ENCODE measurements around the gene EHMT1. TPM values are rescaled to one million over a fixed set of nuclear protein-coding genes. Genes with fewer than 3 reads are reported as not detected.

Gene EHMT1
- total RNA-seq, 2 donors from 2014 or later, result 106 to 108 TPM

GRCh38 chr9:137834846-137835546 lies 216.2 kb downstream of the EHMT1 start:
- Mint-ChIP-seq H3K27me3 (no peaks in the 10 kb centered on the region), H3K27ac (no peak overlapping the region), H3K4me1 (no peaks in the 10 kb centered on the region), H3K4me3 (no peak overlapping the region), H3K36me3 (ENCODE audit: low read depth) (peaks cover 6% of the 10 kb centered on the region)
- DNase-seq (no peak), ATAC-seq (no peak)
- H3K9me3 ChIP-seq (ENCODE audit: control insufficient read depth, low read length, poor library complexity, severe bottlenecking), result no peaks in the 10 kb centered on the region

- no peaks in the 10 kb centered on the region for H3K9me3 ChIP-seq (ENCODE audit: control insufficient read depth, low read length, poor library complexity, severe bottlenecking)
- no peak for DNase-seq
- peaks cover 6% of the 10 kb centered on the region for H3K36me3 Mint-ChIP-seq (ENCODE audit: low read depth)
- H3K4me1 Mint-ChIP-seq, result no peaks in the 10 kb centered on the region
- H3K4me3 Mint-ChIP-seq, result no peak overlapping the region
- H3K27ac Mint-ChIP-seq, result no peak overlapping the region
- ATAC-seq, result no peak
- H3K27me3 Mint-ChIP-seq, result no peaks in the 10 kb centered on the region
Measured at GRCh38 chr9:137836151-137836830, 217.5 kb downstream of the EHMT1 start.

DNA sequence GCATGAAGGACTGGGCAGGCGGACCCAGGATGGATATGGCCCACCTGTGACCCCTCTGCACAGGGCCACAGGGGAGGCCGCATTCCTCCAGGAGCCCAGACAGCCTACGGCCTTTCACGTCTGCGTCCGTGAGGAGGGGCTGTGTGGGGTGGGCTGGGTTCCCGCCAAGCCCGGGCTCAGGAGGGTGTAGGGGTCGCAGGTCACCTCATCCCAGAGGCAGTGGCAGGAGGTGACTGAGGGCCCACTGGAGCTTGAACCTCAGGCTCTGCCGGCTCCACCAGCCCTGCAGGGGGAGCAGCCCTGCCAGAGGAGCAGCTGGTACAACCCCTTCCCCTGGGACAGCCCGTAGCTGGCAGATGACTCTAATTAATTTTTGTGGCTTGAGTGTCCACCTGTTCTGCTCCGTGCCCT lies 218.0 kb downstream of the EHMT1 start:
- Mint-ChIP-seq H3K27ac (no peak overlapping the region), H3K36me3 (ENCODE audit: low read depth) (peaks cover 6% of the 10 kb centered on the region), H3K4me1 (no peaks in the 10 kb centered on the region), H3K27me3 (no peaks in the 10 kb centered on the region), H3K4me3 (no peak overlapping the region)
- DNase-seq (no peak), ATAC-seq (no peak)
- no peaks in the 10 kb centered on the region for H3K9me3 ChIP-seq (ENCODE audit: control insufficient read depth, low read length, poor library complexity, severe bottlenecking)

- no peak overlapping the region for H3K27ac Mint-ChIP-seq
- no peaks in the 10 kb centered on the region for H3K27me3 Mint-ChIP-seq
- DNase-seq (no peak), ATAC-seq (no peak)
- H3K4me1 Mint-ChIP-seq, result no peaks in the 10 kb centered on the region
- H3K4me3 Mint-ChIP-seq, result no peak overlapping the region
- peaks cover 6% of the 10 kb centered on the region for H3K36me3 Mint-ChIP-seq (ENCODE audit: low read depth)
- no peaks in the 10 kb centered on the region for H3K9me3 ChIP-seq (ENCODE audit: control insufficient read depth, low read length, poor library complexity, severe bottlenecking)
Measured at GRCh38 chr9:137837345-137838278, 218.8 kb downstream of the EHMT1 start.

DNA sequence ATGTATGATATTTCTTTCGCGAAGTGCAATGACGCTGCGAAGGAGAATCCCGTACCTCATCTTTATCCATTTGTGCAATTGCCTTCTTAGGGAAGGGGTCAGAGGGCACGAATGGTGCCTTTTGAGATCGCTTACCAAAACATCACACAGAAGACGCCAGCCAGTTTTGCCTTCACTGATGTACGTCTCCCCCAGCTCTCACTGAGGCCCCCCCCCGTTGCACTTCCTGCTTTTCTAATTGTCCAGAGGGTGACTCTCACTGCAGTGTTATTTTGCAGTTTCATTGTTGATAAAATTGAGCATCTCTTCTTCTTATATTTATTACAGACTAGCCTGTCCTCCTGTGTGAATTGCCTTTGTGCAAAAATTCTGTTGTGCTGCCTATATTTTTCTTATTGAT lies 219.8 kb downstream of the EHMT1 start:
- no peaks in the 10 kb centered on the region for H3K27me3 Mint-ChIP-seq
- H3K4me1 Mint-ChIP-seq, result no peaks in the 10 kb centered on the region
- DNase-seq (no peak), ATAC-seq (no peak)
- H3K9me3 ChIP-seq (ENCODE audit: control insufficient read depth, low read length, poor library complexity, severe bottlenecking), result no peaks in the 10 kb centered on the region
- H3K36me3 Mint-ChIP-seq (ENCODE audit: low read depth), result peaks cover 6% of the 10 kb centered on the region
- no peak overlapping the region for H3K27ac Mint-ChIP-seq
- no peak overlapping the region for H3K4me3 Mint-ChIP-seq

GRCh38 chr9:137843355-137843754 lies 224.6 kb downstream of the EHMT1 start:
- H3K36me3 Mint-ChIP-seq (ENCODE audit: low read depth), result no peaks in the 10 kb centered on the region
- no peaks in the 10 kb centered on the region for H3K9me3 ChIP-seq (ENCODE audit: control insufficient read depth, low read length, poor library complexity, severe bottlenecking)
- no peak for ATAC-seq
- no peaks in the 10 kb centered on the region for H3K27me3 Mint-ChIP-seq
- no peaks in the 10 kb centered on the region for H3K4me1 Mint-ChIP-seq
- no peak overlapping the region for H3K27ac Mint-ChIP-seq
- H3K4me3 Mint-ChIP-seq, result no peak overlapping the region
- no peak for DNase-seq

DNA sequence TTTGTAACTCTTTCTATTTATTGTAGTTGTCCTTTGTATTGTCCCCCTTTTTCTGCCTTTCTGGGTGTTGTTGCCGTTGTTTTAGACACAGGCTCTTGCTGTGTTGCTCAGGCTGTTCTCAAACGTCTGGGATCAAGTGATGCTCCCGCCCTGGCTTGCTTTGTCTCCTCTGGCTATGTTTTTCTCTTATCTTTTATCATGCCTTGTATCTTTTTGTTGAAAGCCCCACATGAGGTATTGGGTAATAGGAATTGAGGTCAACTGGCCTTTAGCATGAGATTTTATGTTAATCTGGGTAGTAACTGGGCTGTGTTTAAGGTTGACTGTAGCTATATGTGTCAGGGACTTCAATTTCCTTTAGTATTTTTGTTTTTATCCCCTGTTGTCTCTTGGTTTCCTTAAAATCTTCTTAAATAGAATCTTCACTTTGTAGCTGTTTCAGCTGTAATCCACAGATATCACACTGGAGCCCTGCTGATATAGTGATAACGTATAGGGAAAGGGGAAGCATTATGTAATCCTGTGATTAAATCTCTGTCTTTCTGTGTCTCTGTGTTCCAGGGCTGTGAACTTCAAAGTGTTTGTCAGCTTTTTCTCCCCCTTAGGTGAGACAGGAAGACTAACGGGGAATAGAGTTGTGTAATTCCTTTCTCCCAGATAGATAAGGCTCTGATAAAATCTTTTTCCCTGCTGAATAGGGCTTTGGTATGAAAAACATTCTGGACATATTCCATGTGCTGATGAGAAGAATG lies 232.9 kb downstream of the EHMT1 start:
- DNase-seq (no peak), ATAC-seq (no peak)
- Mint-ChIP-seq H3K4me3 (no peak overlapping the region), H3K27me3 (no peaks in the 10 kb centered on the region), H3K4me1 (no peaks in the 10 kb centered on the region), H3K36me3 (ENCODE audit: low read depth) (no peaks in the 10 kb centered on the region), H3K27ac (no peak overlapping the region)
- peaks cover 2% of the 10 kb centered on the region for H3K9me3 ChIP-seq (ENCODE audit: control insufficient read depth, low read length, poor library complexity, severe bottlenecking)

DNA sequence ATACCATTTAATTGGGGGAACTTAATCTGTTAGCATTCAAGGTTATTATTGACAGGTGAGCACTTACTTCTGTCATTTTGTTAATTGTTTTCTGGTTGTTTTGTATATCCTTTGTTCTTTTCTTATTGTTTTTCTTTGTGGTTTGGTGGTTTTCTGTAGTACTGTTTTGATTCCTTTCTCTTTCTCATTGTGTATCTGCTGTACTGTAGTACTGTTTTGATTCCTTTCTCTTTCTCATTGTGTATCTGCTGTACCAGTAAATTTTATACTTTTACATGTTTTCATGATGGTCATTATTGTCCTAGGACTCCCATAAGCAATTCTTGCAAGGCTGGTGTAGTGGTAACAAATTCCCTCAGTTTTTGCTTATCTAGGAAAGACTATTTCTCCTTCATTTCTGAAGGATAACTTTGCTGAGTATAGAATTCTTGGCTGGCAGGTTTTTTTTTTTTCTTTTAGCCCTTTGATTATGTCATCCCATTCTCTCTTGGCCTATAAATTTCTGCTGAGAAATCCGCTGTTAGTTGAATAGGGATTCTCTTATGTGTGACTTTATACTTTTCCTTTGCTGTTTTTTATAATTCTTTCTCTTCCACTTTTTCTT lies 234.7 kb downstream of the EHMT1 start:
- H3K9me3 ChIP-seq (ENCODE audit: control insufficient read depth, low read length, poor library complexity, severe bottlenecking), result peaks cover 2% of the 10 kb centered on the region
- Mint-ChIP-seq H3K27ac (no peak overlapping the region), H3K4me1 (no peaks in the 10 kb centered on the region), H3K27me3 (no peaks in the 10 kb centered on the region), H3K36me3 (ENCODE audit: low read depth) (no peaks in the 10 kb centered on the region), H3K4me3 (no peak overlapping the region)
- ATAC-seq (no peak), DNase-seq (no peak)

DNA sequence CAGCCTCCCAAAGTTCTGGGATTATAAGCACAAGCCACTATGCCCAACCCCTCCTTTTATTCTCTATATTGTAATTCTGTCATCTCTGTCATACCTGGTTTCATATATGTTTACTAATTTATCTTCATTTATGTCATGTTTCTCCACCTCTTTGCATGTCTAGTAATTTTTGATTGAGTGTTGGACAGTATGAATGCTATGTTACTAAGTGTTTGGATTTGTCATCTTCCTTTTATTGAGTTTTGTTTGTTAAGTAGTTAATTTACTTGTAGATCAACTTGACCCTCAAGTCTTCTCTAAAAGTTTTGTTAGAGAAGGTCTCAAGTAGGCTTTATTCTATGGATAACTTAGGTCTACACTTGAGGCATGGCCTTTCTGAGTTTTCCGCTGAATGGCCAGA lies 241.6 kb downstream of the EHMT1 start:
- H3K9me3 ChIP-seq (ENCODE audit: control insufficient read depth, low read length, poor library complexity, severe bottlenecking), result peaks cover under 1% of the 10 kb centered on the region
- no peak for DNase-seq
- no peak for ATAC-seq
- H3K4me1 Mint-ChIP-seq, result peaks cover 5% of the 10 kb centered on the region
- H3K27ac Mint-ChIP-seq, result no peak overlapping the region
- peaks cover 11% of the 10 kb centered on the region for H3K27me3 Mint-ChIP-seq
- H3K36me3 Mint-ChIP-seq (ENCODE audit: low read depth), result peaks cover 5% of the 10 kb centered on the region
- H3K4me3 Mint-ChIP-seq, result no peak overlapping the region

GRCh38 chr9:137865581-137866145 lies 246.9 kb downstream of the EHMT1 start:
- ATAC-seq (no peak), DNase-seq (no peak)
- H3K27me3 Mint-ChIP-seq, result peaks cover 38% of the 10 kb centered on the region
- H3K27ac Mint-ChIP-seq, result no peak overlapping the region
- H3K4me3 Mint-ChIP-seq, result no peak overlapping the region
- H3K36me3 Mint-ChIP-seq (ENCODE audit: low read depth), result peaks cover 7% of the 10 kb centered on the region
- peaks cover 7% of the 10 kb centered on the region for H3K4me1 Mint-ChIP-seq
- H3K9me3 ChIP-seq (ENCODE audit: control insufficient read depth, low read length, poor library complexity, severe bottlenecking), result no peaks in the 10 kb centered on the region

GRCh38 chr9:137866226-137867141 lies 247.7 kb downstream of the EHMT1 start:
- Mint-ChIP-seq H3K27ac (no peak overlapping the region), H3K4me3 (no peak overlapping the region), H3K4me1 (peaks cover 7% of the 10 kb centered on the region), H3K27me3 (peaks cover 42% of the 10 kb centered on the region), H3K36me3 (ENCODE audit: low read depth) (peaks cover 7% of the 10 kb centered on the region)
- DNase-seq (no peak), ATAC-seq (no peak)
- no peaks in the 10 kb centered on the region for H3K9me3 ChIP-seq (ENCODE audit: control insufficient read depth, low read length, poor library complexity, severe bottlenecking)
